ENCODE results near the gene CTSW. TPM values are rescaled to one million over a fixed set of nuclear protein-coding genes. Genes with fewer than 3 reads are reported as not detected.

Gene CTSW
- total and polyA plus RNA-seq, 5 donors from 2014 or later, result 3.5 to 35.9 (median 12.4) TPM

- no peaks in the 10 kb centered on the region for H3K9me3 Mint-ChIP-seq
- Histone ChIP-seq H3K27me3 (ENCODE audit: control insufficient read depth, insufficient read depth, low read length) (no peaks in the 10 kb centered on the region), H3K4me3 (ENCODE audit: low read depth, low read length) (no peak overlapping the region), H3K27ac (ENCODE audit: insufficient read depth, low read length, poor library complexity, severe bottlenecking) (no peak overlapping the region), H3K36me3 (ENCODE audit: control insufficient read depth, insufficient read depth, low read length) (peaks cover 4% of the 10 kb centered on the region), H3K4me1 (ENCODE audit: control insufficient read depth, insufficient read depth, low read length, poor library complexity, severe bottlenecking) (peaks cover 16% of the 10 kb centered on the region), H3K9me3 (ENCODE audit: control insufficient read depth in 2 of 2, low read length in 2 of 2) (no peaks in the 10 kb centered on the region)
- H3K27ac Mint-ChIP-seq, result peak overlapping the region in 1 of 3 donors; percentile 20
- peak overlapping the region in 2 of 4 donors; percentile 66 to 75 for H3K4me3 Mint-ChIP-seq
- H3K36me3 Mint-ChIP-seq, result no peaks in the 10 kb centered on the region
- H3K27me3 Mint-ChIP-seq, result peaks cover 11% of the 10 kb centered on the region
- ATAC-seq (ENCODE audit: low read depth in 2 of 2) (no peak), DNase-seq (no peak)
- H3K4me1 Mint-ChIP-seq, result peaks cover 0 to 24% (median 10%) of the 10 kb centered on the region in 4 donors
These were observed 8.6 kb upstream of the CTSW start for GRCh38 chr11:65870706-65871681.

GRCh38 chr11:65871811-65872548, 7.7 kb upstream of the CTSW start:
- no peak overlapping the region for H3K27ac ChIP-seq (ENCODE audit: insufficient read depth, low read length, poor library complexity, severe bottlenecking)
- no peaks in the 10 kb centered on the region for H3K9me3 ChIP-seq (ENCODE audit: control insufficient read depth in 2 of 2, low read length in 2 of 2)
- H3K27ac Mint-ChIP-seq, result peak overlapping the region in 2 of 3 donors; percentile 26 to 32
- H3K9me3 Mint-ChIP-seq, result no peaks in the 10 kb centered on the region
- no peaks in the 10 kb centered on the region for H3K27me3 ChIP-seq (ENCODE audit: control insufficient read depth, insufficient read depth, low read length)
- peaks cover 11% of the 10 kb centered on the region for H3K27me3 Mint-ChIP-seq
- peaks cover 0 to 27% (median 10%) of the 10 kb centered on the region in 4 donors for H3K4me1 Mint-ChIP-seq
- no peak for ATAC-seq (ENCODE audit: low read depth in 2 of 2)
- no peaks in the 10 kb centered on the region for H3K36me3 Mint-ChIP-seq
- peak overlapping the region in 3 of 4 donors; percentile 44 to 81 (median 52) for H3K4me3 Mint-ChIP-seq
- peaks cover 2% of the 10 kb centered on the region for H3K36me3 ChIP-seq (ENCODE audit: control insufficient read depth, insufficient read depth, low read length)
- no peak overlapping the region for H3K4me3 ChIP-seq (ENCODE audit: low read depth, low read length)
- H3K4me1 ChIP-seq (ENCODE audit: control insufficient read depth, insufficient read depth, low read length, poor library complexity, severe bottlenecking), result peaks cover 16% of the 10 kb centered on the region
- DNase-seq, result no peak

GRCh38 chr11:65872586-65873317, 6.9 kb upstream of the CTSW start, which contains the start of gene EFEMP2:
Gene EFEMP2 (minus strand): TSS chr11:65872800. CDS start chr11:65872354, 446 bp downstream.
- no peak for DNase-seq
- ATAC-seq (ENCODE audit: low read depth in 2 of 2), result no peak
- H3K27ac Mint-ChIP-seq, result peak within 1 kb of the TSS; percentile 73 to 95 (median 79)

GRCh38 chr11:65873318-65874156, 6.1 kb upstream of the CTSW start:
- no peaks in the 10 kb centered on the region for H3K9me3 ChIP-seq (ENCODE audit: control insufficient read depth in 2 of 2, low read length in 2 of 2)
- H3K4me3 ChIP-seq (ENCODE audit: low read depth, low read length), result peak overlapping the region; percentile 61
- H3K36me3 ChIP-seq (ENCODE audit: control insufficient read depth, insufficient read depth, low read length), result no peaks in the 10 kb centered on the region
- Mint-ChIP-seq H3K4me3 (peak overlapping the region; percentile 73 to 99 (median 88)), H3K9me3 (no peaks in the 10 kb centered on the region), H3K4me1 (peaks cover 0 to 32% (median 10%) of the 10 kb centered on the region in 4 donors), H3K36me3 (no peaks in the 10 kb centered on the region), H3K27me3 (peaks cover 11% of the 10 kb centered on the region), H3K27ac (peak overlapping the region; percentile 63 to 95 (median 79))
- H3K27ac ChIP-seq (ENCODE audit: insufficient read depth, low read length, poor library complexity, severe bottlenecking), result peak overlapping the region; percentile 88
- ATAC-seq (ENCODE audit: low read depth in 2 of 2) (peak; percentile 88 to 92), DNase-seq (peak; percentile 93 to 96 (median 93))
- no peaks in the 10 kb centered on the region for H3K27me3 ChIP-seq (ENCODE audit: control insufficient read depth, insufficient read depth, low read length)
- peaks cover 16% of the 10 kb centered on the region for H3K4me1 ChIP-seq (ENCODE audit: control insufficient read depth, insufficient read depth, low read length, poor library complexity, severe bottlenecking)

More at GRCh38 chr11:65872586-65873317, 6.9 kb upstream of the CTSW start, which contains the start of gene EFEMP2:
- Mint-ChIP-seq H3K36me3 (no peaks in the 10 kb centered on the region), H3K4me3 (peak within 1 kb of the TSS; percentile 73 to 99 (median 88)), H3K4me1 (peaks cover 0 to 27% (median 10%) of the 10 kb centered on the region in 4 donors), H3K9me3 (no peaks in the 10 kb centered on the region), H3K27me3 (peaks cover 11% of the 10 kb centered on the region)
- H3K4me1 ChIP-seq (ENCODE audit: control insufficient read depth, insufficient read depth, low read length, poor library complexity, severe bottlenecking), result peaks cover 16% of the 10 kb centered on the region
- no peaks in the 10 kb centered on the region for H3K27me3 ChIP-seq (ENCODE audit: control insufficient read depth, insufficient read depth, low read length)
- H3K27ac ChIP-seq (ENCODE audit: insufficient read depth, low read length, poor library complexity, severe bottlenecking), result peak within 1 kb of the TSS; percentile 88
- no peaks in the 10 kb centered on the region for H3K9me3 ChIP-seq (ENCODE audit: control insufficient read depth in 2 of 2, low read length in 2 of 2)
- H3K4me3 ChIP-seq (ENCODE audit: low read depth, low read length), result peak within 1 kb of the TSS; percentile 61
- H3K36me3 ChIP-seq (ENCODE audit: control insufficient read depth, insufficient read depth, low read length), result peaks cover 1% of the 10 kb centered on the region

- no peaks in the 10 kb centered on the region for H3K9me3 Mint-ChIP-seq
- H3K4me1 Mint-ChIP-seq, result peaks cover 0 to 49% (median 20%) of the 10 kb centered on the region in 4 donors
- ATAC-seq (ENCODE audit: low read depth in 2 of 2) (no peak), DNase-seq (no peak)
- peaks cover 9% of the 10 kb centered on the region for H3K36me3 Mint-ChIP-seq
- no peaks in the 10 kb centered on the region for H3K27me3 ChIP-seq (ENCODE audit: control insufficient read depth, insufficient read depth, low read length)
- H3K4me3 Mint-ChIP-seq, result no peak overlapping the region
- H3K27ac ChIP-seq (ENCODE audit: insufficient read depth, low read length, poor library complexity, severe bottlenecking), result peak overlapping the region; percentile 33
- no peaks in the 10 kb centered on the region for H3K27me3 Mint-ChIP-seq
- peak overlapping the region in 2 of 3 donors; percentile 12 to 36 for H3K27ac Mint-ChIP-seq
- H3K4me1 ChIP-seq (ENCODE audit: control insufficient read depth, insufficient read depth, low read length, poor library complexity, severe bottlenecking), result peaks cover 32% of the 10 kb centered on the region
- H3K4me3 ChIP-seq (ENCODE audit: low read depth, low read length), result no peak overlapping the region
- peaks cover 14% of the 10 kb centered on the region for H3K36me3 ChIP-seq (ENCODE audit: control insufficient read depth, insufficient read depth, low read length)
- no peaks in the 10 kb centered on the region for H3K9me3 ChIP-seq (ENCODE audit: control insufficient read depth in 2 of 2, low read length in 2 of 2)
These were observed 390 bp downstream of the CTSW start for GRCh38 chr11:65880027-65880426.

GRCh38 chr11:65880844-65881421, 1.3 kb downstream of the CTSW start:
- Histone ChIP-seq H3K4me3 (ENCODE audit: low read depth, low read length) (no peak overlapping the region), H3K4me1 (ENCODE audit: control insufficient read depth, insufficient read depth, low read length, poor library complexity, severe bottlenecking) (peaks cover 33% of the 10 kb centered on the region)
- ATAC-seq (ENCODE audit: low read depth in 2 of 2), result no peak

More at GRCh38 chr11:65880844-65881421, 1.3 kb downstream of the CTSW start:
- Histone ChIP-seq H3K27me3 (ENCODE audit: control insufficient read depth, insufficient read depth, low read length) (no peaks in the 10 kb centered on the region), H3K27ac (ENCODE audit: insufficient read depth, low read length, poor library complexity, severe bottlenecking) (no peak overlapping the region), H3K36me3 (ENCODE audit: control insufficient read depth, insufficient read depth, low read length) (peaks cover 19% of the 10 kb centered on the region), H3K9me3 (ENCODE audit: control insufficient read depth in 2 of 2, low read length in 2 of 2) (no peaks in the 10 kb centered on the region)
- H3K36me3 Mint-ChIP-seq, result peaks cover 9% of the 10 kb centered on the region
- peak overlapping the region in 2 of 3 donors; percentile 21 to 69 for H3K27ac Mint-ChIP-seq
- no peak for DNase-seq
- peak overlapping the region in 2 of 4 donors; percentile 41 to 56 for H3K4me3 Mint-ChIP-seq
- peaks cover 0 to 53% (median 23%) of the 10 kb centered on the region in 4 donors for H3K4me1 Mint-ChIP-seq
- H3K9me3 Mint-ChIP-seq, result no peaks in the 10 kb centered on the region
- H3K27me3 Mint-ChIP-seq, result no peaks in the 10 kb centered on the region
